ENCODE data around the gene RBM38.

GRCh38 chr20:57455386-57455785, 64.2 kb downstream of the RBM38 start:
- TF ChIP-seq POLR2AphosphoS5 (IDR thresholded peaks at IDR 0.05; ENCODE audit: borderline replicate concordance, low read depth, low read length) (no peak), EZH2 (IDR thresholded peaks at IDR 0.05) (no peak), FOXP2 (optimal IDR thresholded peaks at IDR 0.05; ENCODE audit: control extremely low read depth, extremely low read length, insufficient read depth) (no peak)

Data from SK-N-MC (cell line).